Activated naive CD4-positive, alpha-beta T cell treated with anti-CD3 and anti-CD28 coated beads, Interleukin-2, amount 10 ng/mL, durations not matched to agents 7 days and 5 days (primary cell): ENCODE data around the gene MICAL3.
A peak's percentile ranks its signal among the peaks of the same experiment; 100 is the strongest.

Source experiments
- CTCF ChIA-PET: fragments of 350-600 bp; sonication (Branson Sonifier 250); formaldehyde crosslinking; loops from one replicate; lab custom pipeline; 2021; ENCODE audit warnings: antibody characterized with exemption; lab: Charles Lee
- DNase-seq: peaks from one replicate; pipeline ENCODE4 v3.0.0-alpha.2; 2020
- H3K27ac Mint-ChIP-seq: one replicate; pipeline ENCODE4 v1.8.0; 2021; ENCODE audit warnings: mild to moderate bottlenecking, moderate library complexity, mixed read lengths
- H3K27me3 Mint-ChIP-seq: one replicate; pipeline ENCODE4 v1.8.0; 2021; ENCODE audit warnings: mild to moderate bottlenecking, mixed read lengths
- H3K36me3 Mint-ChIP-seq: one replicate; pipeline ENCODE4 v1.8.0; 2021; ENCODE audit warnings: mixed read lengths
- H3K4me1 Mint-ChIP-seq: one replicate; pipeline ENCODE4 v1.8.0; 2021; ENCODE audit warnings: mixed read lengths
- H3K4me3 Mint-ChIP-seq: one replicate; pipeline ENCODE4 v1.8.0; 2021; ENCODE audit warnings: mild to moderate bottlenecking, moderate library complexity, mixed read lengths
- H3K9me3 Mint-ChIP-seq: one replicate; pipeline ENCODE4 v1.8.0; 2021; ENCODE audit warnings: mixed read lengths

MICAL3 gene

DNA sequence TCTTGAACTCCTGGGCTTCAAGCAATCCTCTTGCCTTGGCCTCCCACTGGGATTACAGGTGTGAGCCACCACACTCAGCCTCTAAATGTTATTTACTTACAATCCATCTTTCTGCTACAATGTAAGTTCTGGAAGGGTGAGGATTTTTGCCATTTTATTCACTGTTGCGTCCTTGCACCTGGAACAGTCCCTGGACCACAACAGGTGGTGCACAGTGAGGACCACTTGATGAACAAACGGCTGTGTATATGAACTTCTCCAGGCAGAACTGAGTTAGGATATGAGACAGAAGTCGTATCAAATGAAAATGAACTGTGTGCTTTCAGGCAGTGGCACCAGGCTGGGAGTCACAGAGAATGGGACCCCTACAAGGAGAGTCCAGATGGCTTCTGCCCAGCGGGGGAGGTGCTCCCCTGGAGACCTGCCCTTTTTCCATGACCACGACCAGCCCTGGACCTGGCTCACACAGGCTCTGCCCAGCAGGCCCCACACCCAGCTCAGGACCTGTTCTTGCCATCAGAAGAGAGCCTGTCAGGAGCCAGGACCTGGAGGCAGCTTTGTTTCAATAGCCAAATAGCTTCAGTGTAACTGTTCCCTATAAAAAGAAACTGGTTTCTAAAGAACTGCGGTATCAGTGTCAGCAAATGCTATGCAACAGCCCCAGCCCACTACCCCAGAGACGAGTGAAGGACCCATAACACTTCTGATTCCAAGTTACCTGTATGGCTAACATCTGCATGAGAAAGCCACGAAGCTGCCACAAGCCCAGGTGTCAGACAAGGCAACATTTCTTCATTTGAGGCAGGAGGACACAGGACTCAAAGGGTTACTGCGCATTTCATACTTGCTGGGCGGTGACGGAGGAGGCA is 104.9 kb downstream of the MICAL3 start:
- CTCF ChIA-PET = interaction anchor here (0.9 kb wide), 1 partner anchor 83 kb away, joined by 3 read pairs; no protein-coding TSS in a partner anchor
- Mint-ChIP-seq H3K4me3 (no peak overlapping the region), H3K36me3 (no peaks in the 10 kb centered on the region), H3K27me3 (no peaks in the 10 kb centered on the region), H3K4me1 (peaks cover 11% of the 10 kb centered on the region), H3K9me3 (no peaks in the 10 kb centered on the region), H3K27ac (no peak overlapping the region)
- DNase-seq = no peak

DNA sequence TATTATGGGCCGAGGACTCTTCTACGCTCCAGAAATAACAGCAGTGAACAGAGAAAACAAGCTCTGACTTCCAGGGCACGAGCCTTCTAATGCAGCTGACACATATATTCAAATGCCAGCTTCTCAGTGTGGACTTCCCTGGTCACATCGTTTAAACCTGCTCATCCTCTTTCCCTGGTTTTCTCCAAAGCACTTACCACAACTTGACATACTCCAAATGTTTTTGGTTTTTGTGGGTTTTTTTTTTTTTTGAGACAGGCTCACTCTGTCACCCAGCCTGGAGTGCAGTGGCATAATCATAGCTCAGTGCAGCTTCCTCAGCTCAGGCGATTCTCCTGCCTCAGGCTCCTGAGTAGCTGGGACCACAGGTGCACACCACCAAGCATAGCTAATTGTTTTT is 105.5 kb downstream of the MICAL3 start:
- Mint-ChIP-seq H3K27me3 (no peaks in the 10 kb centered on the region), H3K27ac (no peak overlapping the region), H3K4me1 (peaks cover 11% of the 10 kb centered on the region), H3K4me3 (no peak overlapping the region), H3K36me3 (no peaks in the 10 kb centered on the region), H3K9me3 (no peaks in the 10 kb centered on the region)
- CTCF ChIA-PET = no interaction called here
- DNase-seq = no peak

DNA sequence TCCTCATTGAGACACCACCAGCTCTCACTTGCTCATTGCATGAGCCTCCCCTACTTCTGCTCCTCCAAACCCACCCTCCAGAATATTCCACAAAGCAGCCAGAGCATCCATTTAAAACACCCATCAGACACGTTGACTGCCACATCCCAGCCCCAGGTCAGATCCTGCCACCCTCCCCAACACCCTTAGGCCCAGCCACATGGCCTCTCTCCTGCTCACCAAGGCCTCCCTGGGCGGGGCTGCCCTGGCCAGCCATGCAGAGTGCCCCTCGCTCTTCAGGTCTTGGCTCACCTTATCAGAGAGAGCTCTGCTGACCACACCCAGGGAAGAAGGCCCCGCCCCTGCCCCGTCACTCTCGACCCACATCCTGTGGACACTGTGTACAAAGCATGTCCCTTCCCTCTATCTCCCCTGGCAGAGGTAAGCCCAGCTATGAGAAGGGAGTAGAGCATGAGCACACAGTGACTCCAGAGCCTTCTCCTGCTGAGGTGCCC is 106.8 kb downstream of the MICAL3 start:
- Mint-ChIP-seq H3K4me3 (no peak overlapping the region), H3K36me3 (no peaks in the 10 kb centered on the region), H3K27me3 (peaks cover 5% of the 10 kb centered on the region), H3K9me3 (no peaks in the 10 kb centered on the region), H3K4me1 (peaks cover 11% of the 10 kb centered on the region), H3K27ac (no peak overlapping the region)
- CTCF ChIA-PET = no interaction called here
- DNase-seq = peak; percentile 43

DNA sequence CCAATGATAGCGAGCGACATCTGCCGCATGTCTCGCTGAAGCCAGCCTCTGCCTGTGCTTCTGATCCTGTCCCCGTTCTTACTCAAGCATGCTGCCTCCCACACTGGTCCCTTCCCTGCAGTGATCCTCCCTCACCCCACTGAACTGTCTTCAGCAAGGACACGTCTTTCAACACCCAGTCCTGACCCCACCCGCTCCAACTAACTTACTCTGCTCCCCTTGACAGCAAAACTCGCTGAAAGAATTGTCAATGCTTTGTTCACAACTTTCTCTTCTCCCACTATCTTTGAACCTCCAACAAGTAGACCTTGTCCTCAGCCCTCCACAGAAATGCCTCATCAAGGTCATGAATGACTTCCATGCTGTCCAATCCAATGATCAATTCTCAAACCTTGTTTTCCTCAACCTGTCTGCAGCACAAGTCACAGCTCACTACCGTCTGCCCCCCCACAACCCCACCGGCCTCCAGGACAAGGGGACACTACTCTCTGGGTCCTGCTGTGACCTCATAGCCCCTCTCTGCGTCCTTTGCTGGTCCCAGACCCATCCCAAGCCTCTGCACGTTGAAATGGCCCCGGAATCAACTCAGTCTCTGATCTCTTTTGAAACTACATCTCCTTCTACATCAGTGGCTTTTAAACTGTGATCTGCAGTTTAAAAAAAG is 108.0 kb downstream of the MICAL3 start:
- no peaks in the 10 kb centered on the region for H3K9me3 Mint-ChIP-seq
- DNase-seq = no peak
- peaks cover 11% of the 10 kb centered on the region for H3K4me1 Mint-ChIP-seq
- CTCF ChIA-PET = no interaction called here
- H3K27ac Mint-ChIP-seq = no peak overlapping the region
- H3K36me3 Mint-ChIP-seq = no peaks in the 10 kb centered on the region
- peaks cover 5% of the 10 kb centered on the region for H3K27me3 Mint-ChIP-seq
- H3K4me3 Mint-ChIP-seq = no peak overlapping the region

DNA sequence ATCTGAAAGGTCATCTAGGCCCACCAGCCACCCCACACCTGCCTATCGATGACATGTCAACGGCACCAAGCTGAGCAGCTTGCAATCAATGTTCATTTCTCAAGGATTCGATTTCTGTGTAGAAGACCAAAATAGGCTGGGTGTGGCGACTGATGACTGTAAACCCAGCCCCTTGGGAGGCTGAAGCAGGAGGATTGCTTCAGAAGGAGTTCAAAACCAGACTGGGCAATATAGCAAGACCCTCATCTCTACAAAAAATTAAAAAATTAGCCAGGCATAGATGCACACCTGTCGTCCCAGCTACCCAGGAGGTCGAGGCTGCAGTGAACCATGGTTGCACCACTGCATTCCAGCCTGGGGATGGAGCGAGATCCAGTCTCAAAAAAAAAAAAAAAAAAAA is 108.7 kb downstream of the MICAL3 start:
- Mint-ChIP-seq H3K27me3 (peaks cover 5% of the 10 kb centered on the region), H3K9me3 (no peaks in the 10 kb centered on the region), H3K36me3 (no peaks in the 10 kb centered on the region), H3K27ac (no peak overlapping the region), H3K4me3 (no peak overlapping the region), H3K4me1 (peaks cover 8% of the 10 kb centered on the region)
- CTCF ChIA-PET = no interaction called here
- DNase-seq = no peak

DNA sequence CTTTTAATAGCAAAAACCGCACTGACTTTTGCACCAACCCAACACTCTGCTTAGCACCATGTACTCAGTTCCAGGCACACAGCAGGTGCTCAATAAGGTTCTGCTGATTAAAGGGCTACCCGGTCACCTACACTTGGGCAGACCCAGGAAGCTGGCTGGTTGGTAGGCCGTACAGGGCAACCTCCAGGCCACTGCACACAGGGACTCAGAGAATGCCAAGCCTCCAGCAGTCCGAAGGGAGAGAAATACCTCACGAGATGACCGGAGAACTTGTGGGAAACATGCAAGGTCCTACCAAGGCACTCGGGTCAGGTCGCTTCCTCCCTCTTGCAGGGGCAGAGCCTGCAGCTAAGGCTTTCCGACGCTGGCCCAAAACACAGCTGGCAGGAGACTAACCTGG is 109.2 kb downstream of the MICAL3 start:
- Mint-ChIP-seq H3K9me3 (no peaks in the 10 kb centered on the region), H3K4me3 (no peak overlapping the region), H3K36me3 (no peaks in the 10 kb centered on the region), H3K27me3 (peaks cover 5% of the 10 kb centered on the region), H3K27ac (no peak overlapping the region), H3K4me1 (peaks cover 3% of the 10 kb centered on the region)
- no peak for DNase-seq
- CTCF ChIA-PET = no interaction called here

DNA sequence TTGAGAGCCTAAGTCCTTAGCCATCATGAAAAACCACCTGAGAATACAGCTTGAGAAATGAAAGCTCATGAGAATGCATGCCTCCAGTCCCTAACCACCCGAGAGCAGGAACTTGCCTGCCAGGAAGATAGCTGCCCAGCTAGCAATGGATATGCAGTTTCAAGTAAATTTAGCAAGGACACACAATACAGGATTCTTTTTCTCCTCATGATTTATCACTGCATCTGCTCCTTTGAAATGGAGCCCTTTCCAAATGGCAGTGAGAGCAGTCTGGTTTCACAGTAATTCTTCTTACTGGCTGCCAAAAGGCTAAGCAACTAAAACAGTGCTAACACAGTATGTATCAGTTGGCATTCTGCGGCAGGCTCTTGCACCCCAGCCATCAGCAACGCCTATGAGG is 109.9 kb downstream of the MICAL3 start:
- DNase-seq = no peak
- H3K36me3 Mint-ChIP-seq = no peaks in the 10 kb centered on the region
- H3K9me3 Mint-ChIP-seq = no peaks in the 10 kb centered on the region
- H3K4me3 Mint-ChIP-seq = no peak overlapping the region
- H3K27ac Mint-ChIP-seq = no peak overlapping the region
- no peaks in the 10 kb centered on the region for H3K4me1 Mint-ChIP-seq
- peaks cover 5% of the 10 kb centered on the region for H3K27me3 Mint-ChIP-seq
- CTCF ChIA-PET = no interaction called here

DNA sequence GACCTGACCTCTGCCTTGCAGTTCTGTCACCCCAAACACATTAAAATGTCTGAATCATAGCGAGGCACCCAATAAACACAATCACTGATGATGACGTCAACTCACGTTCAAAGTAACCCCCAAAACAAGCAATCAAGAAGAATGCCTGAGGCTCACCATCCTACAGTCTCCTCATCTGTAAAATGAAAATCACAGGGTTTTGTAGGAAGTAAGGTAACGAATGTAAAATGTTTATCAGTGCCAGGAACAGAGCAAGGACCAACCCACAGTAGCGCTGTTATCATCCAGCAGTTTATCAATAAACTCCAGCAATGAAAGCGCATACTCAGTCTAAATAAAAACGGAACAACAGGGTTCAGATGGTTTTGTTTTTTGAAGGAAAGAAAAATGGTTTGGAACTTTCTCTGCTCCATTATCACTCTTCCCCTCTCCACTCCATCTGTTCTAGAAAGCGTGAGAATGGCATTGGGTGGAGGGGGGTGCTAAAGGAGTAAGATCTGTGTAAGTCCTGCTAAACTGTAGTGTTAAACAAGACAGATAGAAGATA is 110.5 kb downstream of the MICAL3 start:
- H3K9me3 Mint-ChIP-seq = no peaks in the 10 kb centered on the region
- CTCF ChIA-PET = no interaction called here
- H3K36me3 Mint-ChIP-seq = no peaks in the 10 kb centered on the region
- peak overlapping the region; percentile 8 for H3K27ac Mint-ChIP-seq
- peaks cover 5% of the 10 kb centered on the region for H3K27me3 Mint-ChIP-seq
- H3K4me1 Mint-ChIP-seq = no peaks in the 10 kb centered on the region
- no peak for DNase-seq
- H3K4me3 Mint-ChIP-seq = no peak overlapping the region

DNA sequence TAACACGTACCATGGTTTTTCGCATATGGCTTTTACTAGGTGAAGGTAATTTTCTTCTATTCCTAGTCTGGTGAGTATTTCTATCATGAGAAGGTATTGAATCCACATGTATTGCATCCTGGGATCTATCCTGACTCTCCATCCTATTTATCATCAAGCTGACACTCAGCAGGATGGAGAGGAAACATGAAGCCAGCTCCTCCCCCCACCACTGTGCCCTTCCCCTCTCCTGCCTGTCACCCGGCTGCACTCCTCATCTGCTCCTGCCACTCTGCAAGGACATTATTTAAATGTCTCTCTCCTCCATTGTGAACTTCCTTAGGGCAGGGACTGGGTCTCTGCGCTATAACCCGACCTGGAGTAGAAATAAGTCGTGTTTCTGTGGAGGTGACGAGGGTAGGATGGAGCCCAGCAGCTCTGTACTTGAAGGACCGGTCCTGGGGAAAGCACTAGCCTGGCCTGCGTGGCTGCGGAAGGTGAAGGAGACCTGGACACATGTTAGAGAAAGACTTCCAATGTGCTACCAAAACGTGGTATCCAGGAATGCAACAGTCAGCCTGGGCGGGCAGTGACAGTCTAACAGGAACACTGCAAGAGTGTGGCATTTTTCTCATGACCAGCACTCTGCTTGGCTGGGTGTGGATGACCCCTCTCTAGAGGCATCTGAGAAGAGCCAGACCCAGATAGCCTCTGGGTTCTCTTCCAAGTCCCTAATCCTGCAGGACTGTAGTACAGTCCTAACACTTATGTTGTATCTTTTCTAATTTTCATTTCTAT is 111.2 kb downstream of the MICAL3 start:
- Mint-ChIP-seq H3K9me3 (no peaks in the 10 kb centered on the region), H3K36me3 (no peaks in the 10 kb centered on the region), H3K27ac (no peak overlapping the region), H3K4me1 (no peaks in the 10 kb centered on the region), H3K4me3 (no peak overlapping the region), H3K27me3 (peaks cover 5% of the 10 kb centered on the region)
- CTCF ChIA-PET = no interaction called here
- DNase-seq = no peak

DNA sequence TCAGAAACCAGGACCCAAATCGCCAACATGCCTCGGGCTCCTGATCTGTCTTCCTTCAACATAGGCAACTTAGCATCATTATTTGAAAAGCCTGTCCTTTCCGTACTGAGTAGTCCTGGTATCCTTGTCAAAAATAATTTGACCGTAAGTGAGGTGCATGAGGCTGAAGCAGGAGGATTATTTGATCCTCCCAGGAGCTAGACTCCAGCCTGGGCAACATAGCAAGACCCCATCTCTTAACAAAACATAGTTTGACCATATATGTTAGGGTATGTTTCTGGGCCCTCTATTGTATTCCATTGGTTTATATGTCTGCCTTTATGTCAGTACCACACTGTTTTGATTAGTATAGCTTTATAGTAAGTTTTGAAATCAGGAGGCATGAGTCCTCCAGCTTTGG is 112.5 kb downstream of the MICAL3 start:
- H3K9me3 Mint-ChIP-seq = no peaks in the 10 kb centered on the region

DNA sequence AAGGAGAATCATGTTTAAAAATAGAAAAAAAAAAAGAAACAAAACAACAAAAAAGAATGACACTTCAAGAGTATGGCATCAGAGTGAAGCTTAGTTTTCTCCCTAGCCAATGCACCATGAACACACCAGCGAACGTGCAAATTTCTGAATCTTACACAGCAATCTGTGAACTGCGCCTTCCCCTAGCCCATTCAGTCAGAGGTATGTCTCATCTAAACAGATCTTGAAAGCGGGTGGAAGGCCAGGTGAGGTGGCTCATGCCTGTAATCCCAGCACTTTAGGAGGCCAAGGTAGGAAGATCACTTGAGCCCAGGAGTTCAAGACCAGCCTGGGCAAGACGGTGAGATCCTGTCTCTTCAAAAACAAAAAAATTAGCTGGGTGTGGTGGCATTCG is 113.1 kb downstream of the MICAL3 start:
- peaks cover 5% of the 10 kb centered on the region for H3K27me3 Mint-ChIP-seq
- no peaks in the 10 kb centered on the region for H3K36me3 Mint-ChIP-seq
- H3K4me1 Mint-ChIP-seq = no peaks in the 10 kb centered on the region

More for the DNA sequence above, 112.5 kb downstream of the MICAL3 start:
- no peak overlapping the region for H3K27ac Mint-ChIP-seq
- peaks cover 5% of the 10 kb centered on the region for H3K27me3 Mint-ChIP-seq
- no peak overlapping the region for H3K4me3 Mint-ChIP-seq
- CTCF ChIA-PET = no interaction called here
- no peak for DNase-seq
- H3K36me3 Mint-ChIP-seq = no peaks in the 10 kb centered on the region
- no peaks in the 10 kb centered on the region for H3K4me1 Mint-ChIP-seq

DNA sequence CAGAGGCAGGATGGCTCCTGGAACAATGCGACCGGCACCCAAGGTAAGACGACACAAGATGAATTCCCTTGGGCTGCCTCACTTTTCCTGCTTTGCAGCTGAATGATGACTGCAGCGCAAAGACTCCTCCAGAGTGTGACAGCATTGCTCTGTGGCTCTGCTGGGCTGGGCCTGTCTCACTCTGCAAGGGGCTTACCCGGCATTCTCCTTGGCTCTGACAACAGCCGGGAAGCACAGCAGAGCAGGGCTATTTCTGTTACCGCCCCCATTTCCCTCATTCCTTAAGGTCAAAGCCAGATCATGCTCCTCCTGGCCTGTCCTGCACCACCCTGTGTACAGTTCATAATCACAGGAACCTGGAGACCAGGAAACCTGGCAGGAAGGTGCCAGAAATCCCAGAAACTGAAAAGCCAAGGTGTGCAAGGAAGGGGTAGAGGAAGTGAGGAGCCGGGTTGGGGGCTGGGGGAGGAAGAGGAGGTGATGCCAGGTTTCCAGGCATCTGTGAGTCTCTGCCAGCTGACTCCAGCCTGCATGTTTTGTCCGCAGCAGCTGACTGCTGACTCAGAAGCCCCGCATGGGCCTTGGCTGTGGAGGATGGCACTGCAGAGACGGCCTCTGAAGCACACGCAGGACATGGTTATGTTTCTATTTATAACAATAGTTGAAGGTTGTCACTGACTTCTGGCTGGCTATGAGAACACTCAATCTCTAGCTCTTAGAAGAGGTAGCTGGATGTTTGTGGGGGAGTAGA is 113.6 kb downstream of the MICAL3 start:
- Mint-ChIP-seq H3K27ac (no peak overlapping the region), H3K27me3 (peaks cover 5% of the 10 kb centered on the region), H3K4me3 (no peak overlapping the region), H3K9me3 (no peaks in the 10 kb centered on the region), H3K4me1 (no peaks in the 10 kb centered on the region), H3K36me3 (no peaks in the 10 kb centered on the region)
- no peak for DNase-seq
- CTCF ChIA-PET = no interaction called here

More for the DNA sequence above, 113.1 kb downstream of the MICAL3 start:
- no peak overlapping the region for H3K27ac Mint-ChIP-seq
- H3K9me3 Mint-ChIP-seq = no peaks in the 10 kb centered on the region
- H3K4me3 Mint-ChIP-seq = no peak overlapping the region
- CTCF ChIA-PET = no interaction called here
- DNase-seq = no peak

DNA sequence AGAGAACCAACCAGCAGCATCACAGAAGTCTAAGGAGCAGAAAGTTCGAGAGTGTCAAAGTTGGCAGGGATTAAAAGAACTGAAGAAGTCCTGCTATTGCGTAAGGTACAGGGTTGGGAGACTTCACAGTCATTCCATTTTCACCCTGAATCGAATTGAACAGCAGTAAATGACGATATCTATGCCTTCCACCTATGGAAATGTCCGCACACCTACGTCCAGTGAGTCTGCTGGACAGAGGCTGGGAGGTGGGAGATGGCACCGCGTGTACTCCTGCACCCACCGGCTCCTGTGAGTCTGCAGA is 116.7 kb downstream of the MICAL3 start:
- CTCF ChIA-PET = no interaction called here
- Mint-ChIP-seq H3K36me3 (no peaks in the 10 kb centered on the region), H3K27ac (no peak overlapping the region), H3K4me1 (no peaks in the 10 kb centered on the region), H3K9me3 (no peaks in the 10 kb centered on the region), H3K27me3 (no peaks in the 10 kb centered on the region), H3K4me3 (no peak overlapping the region)
- DNase-seq = no peak
